Ishikawa (cell line): ENCODE results near the gene COQ2.

Experiments
- CEBPB ChIP-seq: IDR thresholded peaks from 2 replicates; pipeline ENCODE4 v1.6.1; 2012
- EP300 ChIP-seq: IDR thresholded peaks from 2 replicates; pipeline ENCODE4 v1.6.1; 2012; ENCODE audit warnings: borderline replicate concordance
- FOXM1 ChIP-seq: IDR thresholded peaks from 2 replicates; pipeline ENCODE4 v1.6.1; 2012; ENCODE audit warnings: low read depth, borderline replicate concordance
- MAX ChIP-seq: IDR thresholded peaks from 2 replicates; pipeline ENCODE4 v1.6.1; 2012
- NFIC ChIP-seq: IDR thresholded peaks from 2 replicates; pipeline ENCODE4 v1.6.1; 2012
- RAD21 ChIP-seq: IDR thresholded peaks from 2 replicates; pipeline ENCODE4 v1.6.1; 2012; ENCODE audit warnings: low read depth
- REST ChIP-seq: IDR thresholded peaks from 2 replicates; pipeline ENCODE4 v1.6.1; 2012; ENCODE audit warnings: low read depth, mild to moderate bottlenecking
- TCF12 ChIP-seq: IDR thresholded peaks from 2 replicates; pipeline ENCODE4 v1.6.1; 2012; ENCODE audit warnings: low read depth

DNA sequence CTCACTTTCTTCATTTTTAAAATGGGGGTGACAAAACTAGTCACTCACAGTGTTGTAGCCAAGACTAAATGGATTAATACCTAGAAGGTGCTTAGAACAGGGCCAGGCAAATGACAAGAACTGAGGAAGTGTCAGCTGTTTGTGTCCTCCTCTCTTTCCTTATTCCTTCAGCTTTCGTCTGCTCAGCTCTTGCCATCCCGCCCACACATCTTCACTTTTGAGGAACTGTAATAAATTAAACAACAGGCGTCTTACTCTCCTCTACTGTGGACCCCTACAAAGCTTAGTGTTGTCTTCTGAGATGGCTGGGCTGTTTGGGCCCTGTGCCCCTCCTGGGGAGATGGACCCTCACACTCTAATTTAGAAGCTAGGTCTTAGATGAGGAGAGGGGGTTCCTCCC lies 47.4 kb upstream of the COQ2 start:
- TF ChIP-seq TCF12 (no peak), REST (no peak), NFIC (no peak), MAX (no peak), EP300 (no peak), CEBPB (no peak), RAD21 (no peak), FOXM1 (no peak)
